ENCODE measurements around the gene TUBG2. TPM values are rescaled to one million over a fixed set of nuclear protein-coding genes. Genes with fewer than 3 reads are reported as not detected.

The TUBG2 gene
- polyA plus RNA-seq, 1 donor (not counting 4 experiments of a cell fraction or from before 2014, with no cell fraction given) = 14.5 TPM

DNA sequence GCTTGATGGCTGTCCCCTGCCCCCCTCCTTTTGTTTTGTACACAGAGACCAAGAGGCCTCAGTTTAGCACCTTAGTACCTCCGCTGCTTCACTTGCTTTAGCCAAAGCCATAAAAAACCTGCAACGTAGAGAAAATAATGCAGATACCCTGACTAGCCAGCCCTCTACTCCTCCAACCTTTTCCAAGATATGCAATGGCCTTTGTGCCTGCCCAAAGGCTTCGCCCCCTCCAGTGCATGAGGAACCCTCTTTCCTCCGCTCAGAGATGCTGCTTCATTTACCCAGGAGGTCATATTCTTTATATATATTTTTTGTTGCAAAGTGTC, 40.3 kb downstream of the TUBG2 start:
- DNase-seq (ENCODE audit: low read depth, low spot score) (no peak), FAIRE-seq (no peak)
- H3K4me2 ChIP-seq (ENCODE audit: control insufficient read depth, extremely low read depth, insufficient read depth, low read depth, low read length) = no peak overlapping the region
- H3K9ac ChIP-seq (ENCODE audit: control insufficient read depth, extremely low read depth, insufficient read depth, low read length) = no peak overlapping the region
- no peaks in the 10 kb centered on the region for H3K27me3 ChIP-seq (ENCODE audit: control insufficient read depth, extremely low read depth, insufficient read depth, low read length)
- no peak overlapping the region for H3K27ac ChIP-seq (ENCODE audit: control insufficient read depth, insufficient read depth, low read length)
- no peak for TF ChIP-seq EZH2 (IDR thresholded peaks at IDR 0.05; ENCODE audit: low read length)
- TF ChIP-seq, protein P1, sequence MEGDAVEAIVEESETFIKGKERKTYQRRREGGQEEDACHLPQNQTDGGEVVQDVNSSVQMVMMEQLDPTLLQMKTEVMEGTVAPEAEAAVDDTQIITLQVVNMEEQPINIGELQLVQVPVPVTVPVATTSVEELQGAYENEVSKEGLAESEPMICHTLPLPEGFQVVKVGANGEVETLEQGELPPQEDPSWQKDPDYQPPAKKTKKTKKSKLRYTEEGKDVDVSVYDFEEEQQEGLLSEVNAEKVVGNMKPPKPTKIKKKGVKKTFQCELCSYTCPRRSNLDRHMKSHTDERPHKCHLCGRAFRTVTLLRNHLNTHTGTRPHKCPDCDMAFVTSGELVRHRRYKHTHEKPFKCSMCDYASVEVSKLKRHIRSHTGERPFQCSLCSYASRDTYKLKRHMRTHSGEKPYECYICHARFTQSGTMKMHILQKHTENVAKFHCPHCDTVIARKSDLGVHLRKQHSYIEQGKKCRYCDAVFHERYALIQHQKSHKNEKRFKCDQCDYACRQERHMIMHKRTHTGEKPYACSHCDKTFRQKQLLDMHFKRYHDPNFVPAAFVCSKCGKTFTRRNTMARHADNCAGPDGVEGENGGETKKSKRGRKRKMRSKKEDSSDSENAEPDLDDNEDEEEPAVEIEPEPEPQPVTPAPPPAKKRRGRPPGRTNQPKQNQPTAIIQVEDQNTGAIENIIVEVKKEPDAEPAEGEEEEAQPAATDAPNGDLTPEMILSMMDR (optimal IDR thresholded peaks at IDR 0.05 in 1 of 3, IDR thresholded peaks at IDR 0.05 in 1 of 3, conservative IDR thresholded peaks at IDR 0.05 in 1 of 3; ENCODE audit: extremely low read depth in 1 of 3, insufficient read depth in 2 of 3, low read length in 3 of 3) = no peak
- no peak overlapping the region for H3K4me3 ChIP-seq (ENCODE audit: control insufficient read depth in 2 of 3, extremely low read depth in 1 of 3, insufficient read depth in 2 of 3, low read depth in 1 of 3, low read length in 3 of 3)
- H3K9me3 ChIP-seq (ENCODE audit: control insufficient read depth, low read depth, low read length) = no peaks in the 10 kb centered on the region
- H3K36me3 ChIP-seq (ENCODE audit: control insufficient read depth in 2 of 2, extremely low read depth in 1 of 2, insufficient read depth in 2 of 2, low read length in 2 of 2) = peaks cover 9 to 26% of the 10 kb centered on the region in 2 experiments
- no peaks in the 10 kb centered on the region for H4K20me1 ChIP-seq (ENCODE audit: control insufficient read depth, extremely low read depth, insufficient read depth, low read length)
- no peaks in the 10 kb centered on the region for H3K79me2 ChIP-seq (ENCODE audit: control insufficient read depth, insufficient read depth, low read length)
- no peak overlapping the region for H2AFZ ChIP-seq (ENCODE audit: control insufficient read depth, low read length)
- no peaks in the 10 kb centered on the region for H3K9me1 ChIP-seq (ENCODE audit: control insufficient read depth, extremely low read depth, insufficient read depth, low read length)
- dilution Hi-C loops (cut with MboI; ENCODE audit: extremely low pct_ligation_motif_present, low sequenced_read_pairs) = no loop called here
- H3K4me1 ChIP-seq (ENCODE audit: control insufficient read depth, extremely low read depth, insufficient read depth, low read length) = no peaks in the 10 kb centered on the region

- no peaks in the 10 kb centered on the region for H3K27me3 ChIP-seq (ENCODE audit: control insufficient read depth, extremely low read depth, insufficient read depth, low read length)
- no peak overlapping the region for H2AFZ ChIP-seq (ENCODE audit: control insufficient read depth, low read length)
- H4K20me1 ChIP-seq (ENCODE audit: control insufficient read depth, extremely low read depth, insufficient read depth, low read length) = no peaks in the 10 kb centered on the region
- no peak overlapping the region for H3K4me3 ChIP-seq (ENCODE audit: control insufficient read depth in 2 of 3, extremely low read depth in 1 of 3, insufficient read depth in 2 of 3, low read depth in 1 of 3, low read length in 3 of 3)
- no peak for TF ChIP-seq EZH2 (IDR thresholded peaks at IDR 0.05; ENCODE audit: low read length)
- TF ChIP-seq, protein P1 (optimal IDR thresholded peaks at IDR 0.05 in 1 of 3, IDR thresholded peaks at IDR 0.05 in 1 of 3, conservative IDR thresholded peaks at IDR 0.05 in 1 of 3; ENCODE audit: extremely low read depth in 1 of 3, insufficient read depth in 2 of 3, low read length in 3 of 3) = no peak
- H3K4me1 ChIP-seq (ENCODE audit: control insufficient read depth, extremely low read depth, insufficient read depth, low read length) = no peaks in the 10 kb centered on the region
- H3K36me3 ChIP-seq (ENCODE audit: control insufficient read depth in 2 of 2, extremely low read depth in 1 of 2, insufficient read depth in 2 of 2, low read length in 2 of 2) = peaks cover 10 to 37% of the 10 kb centered on the region in 2 experiments
- H3K9me1 ChIP-seq (ENCODE audit: control insufficient read depth, extremely low read depth, insufficient read depth, low read length) = no peaks in the 10 kb centered on the region
- H3K4me2 ChIP-seq (ENCODE audit: control insufficient read depth, extremely low read depth, insufficient read depth, low read depth, low read length) = no peak overlapping the region
- H3K9ac ChIP-seq (ENCODE audit: control insufficient read depth, extremely low read depth, insufficient read depth, low read length) = no peak overlapping the region
- H3K9me3 ChIP-seq (ENCODE audit: control insufficient read depth, low read depth, low read length) = no peaks in the 10 kb centered on the region
- no peak overlapping the region for H3K27ac ChIP-seq (ENCODE audit: control insufficient read depth, insufficient read depth, low read length)
- no peaks in the 10 kb centered on the region for H3K79me2 ChIP-seq (ENCODE audit: control insufficient read depth, insufficient read depth, low read length)
- no peak for DNase-seq (ENCODE audit: low read depth, low spot score)
- dilution Hi-C loops (cut with MboI; ENCODE audit: extremely low pct_ligation_motif_present, low sequenced_read_pairs) = no loop called here
- FAIRE-seq = no peak
Observed at GRCh38 chr17:42700586-42701289, 41.7 kb downstream of the TUBG2 start.

Data from keratinocyte (primary cell).